Measurements from ENCODE around the gene CDK8. TPM values are rescaled to one million over a fixed set of nuclear protein-coding genes. Genes with fewer than 3 reads are reported as not detected.

Gene CDK8
- total RNA-seq, 1 experiment from 2014 or later = 22.2 TPM

DNA sequence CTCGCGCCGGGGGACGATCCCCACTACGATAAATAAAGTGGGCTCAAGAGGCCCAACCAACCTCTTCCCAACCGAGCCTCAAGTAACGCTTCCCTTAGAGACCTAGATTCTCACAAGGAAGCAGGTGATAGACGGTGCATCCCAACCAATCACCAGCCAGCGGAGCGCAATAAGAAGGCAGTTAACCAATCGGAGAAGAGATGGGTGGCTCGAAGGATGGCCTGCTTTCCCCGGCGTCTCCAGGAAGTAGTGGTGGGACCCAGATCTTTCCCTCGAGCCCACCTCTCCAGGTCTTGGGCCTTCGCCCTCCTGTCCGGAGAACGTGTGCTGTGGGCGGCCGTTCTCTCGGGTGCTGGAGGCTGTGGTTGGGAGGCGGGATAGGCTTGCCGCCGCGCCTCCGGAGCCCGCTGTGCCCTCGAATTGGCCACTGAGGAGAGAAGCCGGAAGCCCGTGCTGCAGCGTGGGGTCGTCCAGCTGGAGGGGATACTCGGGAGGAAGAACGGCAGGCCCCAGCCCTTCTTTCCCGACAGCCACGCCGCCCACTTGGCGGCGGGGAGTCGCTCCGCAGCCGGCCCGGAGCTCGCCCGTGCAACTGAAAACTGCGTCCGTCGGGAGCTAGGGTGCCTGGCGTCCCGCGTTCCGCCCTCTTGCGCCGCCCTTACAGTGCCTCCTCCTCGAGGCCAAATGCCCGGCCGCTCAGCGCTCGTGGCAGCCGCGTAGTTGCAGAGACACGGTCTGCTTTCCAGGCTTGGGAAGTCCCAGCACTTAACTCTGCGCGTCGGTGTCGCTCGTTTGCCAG, 32.0 kb upstream of the CDK8 start, which contains the start of gene RNF6:
Gene RNF6, minus strand, starts transcription at position 594 of the 799 bp plus-strand sequence. CDS start 2,665 bp downstream, outside the sequence.
- TF ChIP-seq, protein P1, sequence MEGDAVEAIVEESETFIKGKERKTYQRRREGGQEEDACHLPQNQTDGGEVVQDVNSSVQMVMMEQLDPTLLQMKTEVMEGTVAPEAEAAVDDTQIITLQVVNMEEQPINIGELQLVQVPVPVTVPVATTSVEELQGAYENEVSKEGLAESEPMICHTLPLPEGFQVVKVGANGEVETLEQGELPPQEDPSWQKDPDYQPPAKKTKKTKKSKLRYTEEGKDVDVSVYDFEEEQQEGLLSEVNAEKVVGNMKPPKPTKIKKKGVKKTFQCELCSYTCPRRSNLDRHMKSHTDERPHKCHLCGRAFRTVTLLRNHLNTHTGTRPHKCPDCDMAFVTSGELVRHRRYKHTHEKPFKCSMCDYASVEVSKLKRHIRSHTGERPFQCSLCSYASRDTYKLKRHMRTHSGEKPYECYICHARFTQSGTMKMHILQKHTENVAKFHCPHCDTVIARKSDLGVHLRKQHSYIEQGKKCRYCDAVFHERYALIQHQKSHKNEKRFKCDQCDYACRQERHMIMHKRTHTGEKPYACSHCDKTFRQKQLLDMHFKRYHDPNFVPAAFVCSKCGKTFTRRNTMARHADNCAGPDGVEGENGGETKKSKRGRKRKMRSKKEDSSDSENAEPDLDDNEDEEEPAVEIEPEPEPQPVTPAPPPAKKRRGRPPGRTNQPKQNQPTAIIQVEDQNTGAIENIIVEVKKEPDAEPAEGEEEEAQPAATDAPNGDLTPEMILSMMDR (IDR thresholded peaks at IDR 0.05; ENCODE audit: unreplicated experiment) = no peak
- Mint-ChIP-seq H3K4me3 (ENCODE audit: unreplicated experiment) (peak within 1 kb of the TSS; percentile 99), H3K9me3 (ENCODE audit: unreplicated experiment) (no peaks in the 10 kb centered on the region), H3K4me1 (ENCODE audit: insufficient read depth, unreplicated experiment) (peaks cover 20% of the 10 kb centered on the region), H3K27ac (ENCODE audit: low read depth, unreplicated experiment) (peak within 1 kb of the TSS; percentile 99), H3K36me3 (ENCODE audit: insufficient read depth, unreplicated experiment) (peaks cover 40% of the 10 kb centered on the region), H3K27me3 (ENCODE audit: insufficient read depth, unreplicated experiment) (no peaks in the 10 kb centered on the region)
- POLR2A ChIA-PET = interaction anchor here (0.5 to 3.7 kb wide), 25 partner anchors 8 to 1706 kb away, joined by 3 to 48 read pairs (median 4); partner anchors contain the start of genes CDK8 and WASF3
- intact Hi-C loops (cut with micrococcal nuclease) = loop anchor here (1.0 kb wide), 1 partner anchor 32 kb away; the partner anchor contains the start of gene CDK8
- no TSS peak for BruUV-seq (replicated peaks)
- DNase-seq (ENCODE audit: unreplicated experiment) = peak; percentile 98
- CTCF ChIA-PET = interaction anchor here (0.6 to 1.7 kb wide), 6 partner anchors 11 to 476 kb away, joined by 3 to 5 read pairs (median 4); no protein-coding TSS in a partner anchor

DNA sequence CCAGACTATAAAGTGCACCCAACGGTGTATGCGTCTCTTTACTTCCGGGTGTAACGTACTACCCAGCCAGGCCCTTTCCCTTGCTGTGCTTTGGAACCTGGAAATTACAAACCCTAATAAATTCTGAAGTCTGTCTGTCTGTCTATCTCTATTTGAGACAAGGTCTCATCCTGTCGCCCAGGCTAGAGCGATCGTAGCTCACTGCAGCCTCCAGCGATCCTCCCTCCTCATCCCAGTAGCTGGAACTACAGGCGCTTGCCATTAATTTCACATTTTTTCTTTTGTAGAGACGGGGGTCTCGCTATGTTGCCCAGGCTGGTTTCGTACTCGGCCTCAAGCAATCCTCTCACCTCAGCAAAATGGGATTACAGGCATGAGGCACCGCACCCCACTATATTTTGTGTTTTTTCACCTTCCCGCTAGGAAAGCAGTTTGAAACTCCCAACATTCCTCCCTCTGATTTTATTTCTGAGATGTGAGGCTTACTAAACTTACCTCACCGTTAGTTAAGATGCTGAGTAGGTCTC, 31.3 kb upstream of the CDK8 start:
- Mint-ChIP-seq H3K27me3 (ENCODE audit: insufficient read depth, unreplicated experiment) (no peaks in the 10 kb centered on the region), H3K9me3 (ENCODE audit: unreplicated experiment) (no peaks in the 10 kb centered on the region), H3K4me1 (ENCODE audit: insufficient read depth, unreplicated experiment) (peaks cover 20% of the 10 kb centered on the region), H3K27ac (ENCODE audit: low read depth, unreplicated experiment) (peak overlapping the region; percentile 99), H3K36me3 (ENCODE audit: insufficient read depth, unreplicated experiment) (peaks cover 34% of the 10 kb centered on the region), H3K4me3 (ENCODE audit: unreplicated experiment) (peak overlapping the region; percentile 99)
- POLR2A ChIA-PET = interaction anchor here (0.5 to 3.7 kb wide), 24 partner anchors 8 to 1705 kb away, joined by 3 to 48 read pairs (median 4); partner anchors contain the start of genes CDK8 and WASF3
- intact Hi-C loops (cut with micrococcal nuclease) = no loop called here
- CTCF ChIA-PET = interaction anchor here (0.6 to 1.7 kb wide), 6 partner anchors 10 to 476 kb away, joined by 3 to 5 read pairs (median 4); no protein-coding TSS in a partner anchor
- TF ChIP-seq, protein P1 (IDR thresholded peaks at IDR 0.05; ENCODE audit: unreplicated experiment) = no peak
- TSS peak; percentile 78 for BruUV-seq (replicated peaks)
- no peak for DNase-seq (ENCODE audit: unreplicated experiment)

DNA sequence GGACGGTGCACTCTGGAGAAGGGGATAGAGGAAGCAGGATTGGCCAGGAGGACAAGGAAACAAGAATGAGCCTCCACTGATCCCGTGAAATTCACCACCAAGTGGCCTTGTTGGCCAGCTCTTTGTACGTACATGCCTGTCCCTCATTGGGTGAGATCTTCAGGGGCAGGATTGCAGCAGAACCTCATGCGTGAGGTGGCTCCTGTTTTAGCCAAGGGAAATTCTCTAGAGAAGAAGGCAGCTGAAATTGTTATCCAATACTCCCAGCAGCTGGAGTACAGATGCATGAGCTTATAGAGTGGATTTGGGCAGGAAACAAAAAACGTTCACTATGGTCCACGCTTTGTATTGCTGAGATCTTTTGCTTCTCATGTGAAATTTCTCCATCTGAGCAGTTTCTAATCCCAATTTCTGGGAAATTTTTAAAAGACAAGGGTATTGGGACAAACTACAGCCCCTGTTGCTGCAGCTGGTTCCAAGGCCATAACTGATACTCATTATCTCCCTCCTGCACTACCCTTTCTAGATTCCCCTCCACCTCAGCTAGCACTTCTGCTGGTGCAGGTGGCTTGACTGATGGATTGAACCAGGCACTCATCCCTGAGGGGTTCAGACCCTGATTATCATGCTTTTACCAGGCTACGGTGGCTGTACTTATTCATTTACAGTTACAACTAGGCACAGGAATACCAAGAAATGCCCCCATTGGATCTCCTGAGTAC, 27.9 kb upstream of the CDK8 start:
- DNase-seq (ENCODE audit: unreplicated experiment) = no peak
- intact Hi-C loops (cut with micrococcal nuclease) = no loop called here
- CTCF ChIA-PET = interaction anchor here (0.6 to 1.7 kb wide), 2 partner anchors 41 to 60 kb away, joined by 5 to 6 read pairs; no protein-coding TSS in a partner anchor
- peaks cover 10% of the 10 kb centered on the region for H3K4me1 Mint-ChIP-seq (ENCODE audit: insufficient read depth, unreplicated experiment)
- TF ChIP-seq, protein P1 (IDR thresholded peaks at IDR 0.05; ENCODE audit: unreplicated experiment) = no peak
- no peaks in the 10 kb centered on the region for H3K9me3 Mint-ChIP-seq (ENCODE audit: unreplicated experiment)
- no peaks in the 10 kb centered on the region for H3K27me3 Mint-ChIP-seq (ENCODE audit: insufficient read depth, unreplicated experiment)
- POLR2A ChIA-PET = no interaction called here
- H3K36me3 Mint-ChIP-seq (ENCODE audit: insufficient read depth, unreplicated experiment) = peaks cover 6% of the 10 kb centered on the region
- H3K27ac Mint-ChIP-seq (ENCODE audit: low read depth, unreplicated experiment) = no peak overlapping the region
- H3K4me3 Mint-ChIP-seq (ENCODE audit: unreplicated experiment) = no peak overlapping the region
- BruUV-seq (replicated peaks) = no TSS peak

Data from MCF 10A (cell line).